GM12878 (cell line): ENCODE data around the gene FSTL4. TPM values are rescaled to one million over a fixed set of nuclear protein-coding genes. Genes with fewer than 3 reads are reported as not detected.

Source experiments
- ATAC-seq: fragments of 200-7000 bp; cut with Tn5 transposase; 3 replicates; pipeline ENCODE4 v1.9.1; 2020; ENCODE audit warnings: mild to moderate bottlenecking, moderate library complexity
- BruUV-seq: library from RNA; stranded (reverse); fragments of 400-500 nt; replicated peaks from 2 replicates; lab custom pipeline; 2021; lab: Mats Ljungman, UMichigan
- CTCF ChIA-PET: fragments of 300-600 bp; sonication (Branson Sonifier 250); formaldehyde crosslinking; extraction: SDS; loops from one replicate; lab custom pipeline; 2021; ENCODE audit warnings: inconsistent platforms; lab: Yijun Ruan, JAX
- POLR2A ChIA-PET: fragments of 350-600 bp; formaldehyde crosslinking; extraction: SDS; loops from one replicate; lab custom pipeline; 2021; ENCODE audit warnings: inconsistent platforms; lab: Charles Lee
- RAD21 ChIA-PET: fragments of 300-600 bp; sonication (Branson Sonifier 250); formaldehyde crosslinking; loops from one replicate; lab custom pipeline; 2023; ENCODE audit warnings: antibody characterized with exemption; ENCODE audit not compliant: unreplicated experiment; lab: Charles Lee
- SMC1A ChIA-PET: fragments of 300-600 bp; sonication (Branson Sonifier 250); formaldehyde crosslinking; loops from one replicate; lab custom pipeline; 2023; ENCODE audit not compliant: unreplicated experiment, uncharacterized antibody; lab: Charles Lee
- DNase-seq: peaks from one replicate; pipeline ENCODE4 v3.0.0-alpha.2; 2011; ENCODE audit warnings: low read depth, low spot score
- FAIRE-seq: peaks from 3 replicates; lab custom pipeline; 2011; peaks lifted over from hg19 to GRCh38; lab: Jason Lieb, UNC
- H2AFZ ChIP-seq: 2 replicates; pipeline ENCODE4 v1.6.0; 2011; ENCODE audit warnings: low read depth, low read length, control low read depth; ENCODE audit not compliant: control insufficient read depth
- H3K27ac ChIP-seq: 2 replicates; pipeline ENCODE4 v1.5.1; 2011; ENCODE audit warnings: control low read depth; ENCODE audit not compliant: control insufficient read depth, insufficient read depth
- H3K27me3 ChIP-seq, 2 experiments: replicated peaks in 1 of 2; 2 replicates each; pipeline versions ENCODE4 v1.6.0 to v1.6.1; 2011; ENCODE audit warnings: low read length in 1 of 2; ENCODE audit not compliant: control insufficient read depth in 2 of 2, insufficient read depth in 2 of 2
- H3K36me3 ChIP-seq, 2 experiments: 2 replicates each; pipeline ENCODE4 v1.5.1; 2011; ENCODE audit warnings: low read length in 1 of 2; ENCODE audit not compliant: control insufficient read depth in 2 of 2, insufficient read depth in 2 of 2
- H3K4me1 ChIP-seq: 2 replicates; pipeline ENCODE4 v1.6.1; 2011; ENCODE audit warnings: mild to moderate bottlenecking, low read length, moderate library complexity, mixed read lengths; ENCODE audit not compliant: control insufficient read depth, insufficient read depth
- H3K4me2 ChIP-seq: 2 replicates; pipeline ENCODE4 v1.6.0; 2011; ENCODE audit warnings: control low read depth; ENCODE audit not compliant: control insufficient read depth, insufficient read depth
- H3K4me3 ChIP-seq: fragments of 200-600 bp; sonication (generic); 2 replicates; pipeline ENCODE4 v1.5.1; 2016
- H3K79me2 ChIP-seq: 2 replicates; pipeline ENCODE4 v1.6.0; 2011; ENCODE audit warnings: low read length; ENCODE audit not compliant: control insufficient read depth, insufficient read depth
- H3K9ac ChIP-seq: 2 replicates; pipeline ENCODE4 v1.8.0; 2011; ENCODE audit warnings: low read length, control low read depth, mixed read lengths; ENCODE audit not compliant: control insufficient read depth, insufficient read depth
- H3K9me3 ChIP-seq: replicated peaks from 3 replicates; pipeline ENCODE4 v1.5.1; 2011; ENCODE audit warnings: mild to moderate bottlenecking, low read length; ENCODE audit not compliant: control insufficient read depth, insufficient read depth
- H4K20me1 ChIP-seq: 2 replicates; pipeline ENCODE4 v1.6.0; 2011; ENCODE audit not compliant: control insufficient read depth, insufficient read depth
- FOXM1 ChIP-seq: IDR thresholded peaks from 2 replicates; pipeline ENCODE4 v1.6.1; 2012; ENCODE audit warnings: low read depth, mild to moderate bottlenecking, inconsistent platforms, low read length, moderate library complexity
- IKZF2 ChIP-seq, 2 experiments: fragments of 450-650 bp; IDR thresholded peaks; 2 replicates each; pipeline ENCODE4 v1.6.1; 2017; ENCODE audit warnings: mild to moderate bottlenecking in 2 of 2, moderate library complexity in 2 of 2
- MXI1 ChIP-seq: fragments of 150-350 bp; IDR thresholded peaks from 2 replicates; pipeline ENCODE4 v1.6.1; 2011; ENCODE audit warnings: low read depth, mild to moderate bottlenecking, inconsistent platforms, low read length, improper control_type of control experiment
- NBN ChIP-seq: fragments of 450-650 bp; IDR thresholded peaks from 2 replicates; pipeline ENCODE4 v1.6.1; 2016
- NFYA ChIP-seq: IDR thresholded peaks from 2 replicates; pipeline ENCODE4 v1.6.1; 2011; ENCODE audit warnings: low read depth, mild to moderate bottlenecking, low read length, improper control_type of control experiment, borderline replicate concordance
- NR2F1 ChIP-seq: fragments of 450-650 bp; conservative IDR thresholded peaks from 2 replicates; pipeline ENCODE4 v1.6.1; 2017; ENCODE audit warnings: mild to moderate bottlenecking
- RBBP5 ChIP-seq: fragments of 200-600 bp; sonication (generic); conservative IDR thresholded peaks from 2 replicates; pipeline ENCODE4 v1.6.1; 2016
- RCOR1 ChIP-seq: conservative IDR thresholded peaks from 2 replicates; pipeline ENCODE4 v1.6.1; 2012; ENCODE audit warnings: low read depth, low read length, improper control_type of control experiment
- SPI1 ChIP-seq: IDR thresholded peaks from 2 replicates; pipeline ENCODE4 v1.6.1; 2011; ENCODE audit warnings: low read depth, mild to moderate bottlenecking, low read length, moderate library complexity, borderline replicate concordance; ENCODE audit not compliant: insufficient read depth
- SUZ12 ChIP-seq: fragments of 200-600 bp; sonication (generic); IDR thresholded peaks from one replicate; pipeline ENCODE4 v1.6.1; 2018; ENCODE audit warnings: antibody characterized with exemption, mild to moderate bottlenecking; ENCODE audit not compliant: unreplicated experiment
- TBL1XR1 ChIP-seq: IDR thresholded peaks from 2 replicates; pipeline ENCODE4 v1.6.1; 2012; ENCODE audit warnings: low read depth, low read length, improper control_type of control experiment
- TCF7 ChIP-seq: IDR thresholded peaks from 2 replicates; pipeline ENCODE4 v1.6.1; 2014; ENCODE audit warnings: antibody characterized with exemption, borderline replicate concordance
- WRNIP1 ChIP-seq: IDR thresholded peaks from 2 replicates; pipeline ENCODE4 v1.6.1; 2011; ENCODE audit warnings: low read depth, low read length, improper control_type of control experiment, borderline replicate concordance
- ZNF24 ChIP-seq: fragments of 450-650 bp; IDR thresholded peaks from 2 replicates; pipeline ENCODE4 v1.6.1; 2017; ENCODE audit warnings: antibody characterized with exemption, mild to moderate bottlenecking
- WGBS: methylation state at CpG from one replicate; pipeline ENCODE4 v1.1.6; 2016; ENCODE audit warnings: low lambda C conversion rate; ENCODE audit not compliant: insufficient replicate concordance, insufficient coverage; ENCODE audit errors: missing lambda C conversion rate; 5-methylcytosine and 5-hydroxymethylcytosine counted together
- in situ Hi-C: fragments of 300-500 bp; cut with MboI; formaldehyde crosslinking; loops from 9 replicates; pipeline ENCODE4 v1.14.3; 2018; ENCODE audit warnings: mixed read lengths
- intact Hi-C: fragments of 100-400 bp; cut with micrococcal nuclease; formaldehyde crosslinking; loops from one replicate; pipeline ENCODE4 v1.14.2; 2022; ENCODE audit not compliant: unreplicated experiment
- polyA plus RNA-seq, 11 experiments: library from polyadenylated mRNA; depleted of rRNA in 4 of 11; unstranded in 6 of 11; stranded (reverse) in 5 of 11; fragments of >200 nt; fragmentation: Nextera tagmentation in 4 of 11; fragmentation: Illumina TruSeq in 1 of 11; extraction: Ambion mirVana in 4 of 11; extraction: Trizol in 1 of 11; gene quantifications; 1 replicate in 1 of 11; 2 replicates in 10 of 11; pipeline versions ENCODE4 v1.2.1 to v1.2.3, GENCODE V29; 2011 to 2016; ENCODE audit warnings: inconsistent platforms in 2 of 11, missing spikeins in 2 of 11, low read depth in 1 of 11
- total RNA-seq, 4 experiments: library from RNA; depleted of rRNA in 3 of 4; stranded (reverse); fragments of >200 nt in 3 of 4; fragmentation: Illumina TruSeq in 1 of 4; extraction: Trizol in 1 of 4; gene quantifications; 2 replicates each; pipeline versions ENCODE4 v1.2.1 to v1.2.3, GENCODE V29; 2013 to 2021
- TF ChIP-seq, protein P1 (sequence below): IDR thresholded peaks from 2 replicates; pipeline ENCODE4 v1.6.1; 2012; ENCODE audit warnings: low read depth, low read length, improper control_type of control experiment
- TF ChIP-seq, protein P2 (sequence below): IDR thresholded peaks from 2 replicates; pipeline ENCODE4 v1.6.1; 2012; ENCODE audit warnings: low read depth, low read length, improper control_type of control experiment

Gene FSTL4
- total and polyA plus RNA-seq, 10 of the 15 experiments (the other 5 are each of a cell fraction or from before 2014, with no cell fraction given) = 0.01 to 0.79 (median 0.21) TPM; not detected in 6

DNA sequence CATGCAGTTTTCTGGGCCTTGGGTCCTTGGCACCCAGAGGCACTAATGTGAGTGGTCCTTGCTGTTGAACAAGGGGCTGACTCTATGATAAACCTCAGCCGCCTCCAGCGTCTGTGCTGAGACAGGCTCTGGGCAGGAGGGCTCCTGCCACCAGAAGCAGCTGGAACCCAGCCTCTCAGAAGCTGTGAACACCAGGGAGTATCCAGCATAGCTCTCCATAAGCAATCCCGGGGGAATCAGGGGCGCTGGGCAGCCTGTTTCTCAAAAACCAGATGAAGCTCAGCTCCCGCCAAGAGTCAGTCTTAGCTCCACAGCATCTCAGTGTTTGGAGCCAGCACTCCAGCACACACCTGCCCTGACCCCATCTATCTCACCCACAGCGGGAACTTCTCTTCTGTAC, 390.3 kb downstream of the FSTL4 start:
- ChIA-PET SMC1A (interaction anchor here (0.7 to 1.2 kb wide), 2 partner anchors 12 to 21 kb away, joined by 3 read pairs; no protein-coding TSS in a partner anchor), RAD21 (no interaction called here), CTCF (interaction anchor here (0.6 kb wide), 1 partner anchor 696 kb away, joined by 3 read pairs; no protein-coding TSS in a partner anchor), POLR2A (interaction anchor here (0.5 kb wide), 1 partner anchor 729 kb away, joined by 4 read pairs; no protein-coding TSS in a partner anchor)
- no peak overlapping the region for H3K9ac ChIP-seq
- no peaks in the 10 kb centered on the region for H3K27me3 ChIP-seq
- H3K79me2 ChIP-seq = no peaks in the 10 kb centered on the region
- ATAC-seq (no peak), DNase-seq (no peak), FAIRE-seq (no peak)
- H3K9me3 ChIP-seq = no peaks in the 10 kb centered on the region
- H4K20me1 ChIP-seq = no peaks in the 10 kb centered on the region; the same call in 1 of the 2 replicates
- no peak overlapping the region for H3K27ac ChIP-seq
- no peak overlapping the region for H2AFZ ChIP-seq
- H3K4me2 ChIP-seq = no peak overlapping the region
- BruUV-seq = no TSS peak
- WGBS = 85% methylated on average over 6 of the region's 6 CpGs
- no peaks in the 10 kb centered on the region for H3K36me3 ChIP-seq
- intact Hi-C loops (no loop called here), in situ Hi-C loops (no loop called here)
- H3K4me3 ChIP-seq = no peak overlapping the region
- H3K4me1 ChIP-seq = no peaks in the 10 kb centered on the region
- TF ChIP-seq, protein P1, sequence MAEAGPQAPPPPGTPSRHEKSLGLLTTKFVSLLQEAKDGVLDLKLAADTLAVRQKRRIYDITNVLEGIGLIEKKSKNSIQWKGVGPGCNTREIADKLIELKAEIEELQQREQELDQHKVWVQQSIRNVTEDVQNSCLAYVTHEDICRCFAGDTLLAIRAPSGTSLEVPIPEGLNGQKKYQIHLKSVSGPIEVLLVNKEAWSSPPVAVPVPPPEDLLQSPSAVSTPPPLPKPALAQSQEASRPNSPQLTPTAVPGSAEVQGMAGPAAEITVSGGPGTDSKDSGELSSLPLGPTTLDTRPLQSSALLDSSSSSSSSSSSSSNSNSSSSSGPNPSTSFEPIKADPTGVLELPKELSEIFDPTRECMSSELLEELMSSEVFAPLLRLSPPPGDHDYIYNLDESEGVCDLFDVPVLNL = no peak
- no peak for TF ChIP-seq RBBP5
- TF ChIP-seq, protein P2, sequence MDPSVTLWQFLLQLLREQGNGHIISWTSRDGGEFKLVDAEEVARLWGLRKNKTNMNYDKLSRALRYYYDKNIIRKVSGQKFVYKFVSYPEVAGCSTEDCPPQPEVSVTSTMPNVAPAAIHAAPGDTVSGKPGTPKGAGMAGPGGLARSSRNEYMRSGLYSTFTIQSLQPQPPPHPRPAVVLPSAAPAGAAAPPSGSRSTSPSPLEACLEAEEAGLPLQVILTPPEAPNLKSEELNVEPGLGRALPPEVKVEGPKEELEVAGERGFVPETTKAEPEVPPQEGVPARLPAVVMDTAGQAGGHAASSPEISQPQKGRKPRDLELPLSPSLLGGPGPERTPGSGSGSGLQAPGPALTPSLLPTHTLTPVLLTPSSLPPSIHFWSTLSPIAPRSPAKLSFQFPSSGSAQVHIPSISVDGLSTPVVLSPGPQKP = no peak
- no peak for TF ChIP-seq WRNIP1
- TF ChIP-seq RCOR1 = no peak
- no peak for TF ChIP-seq SPI1
- no peak for TF ChIP-seq NBN
- TF ChIP-seq TBL1XR1 = no peak
- no peak for TF ChIP-seq FOXM1
- no peak for TF ChIP-seq NR2F1
- no peak for TF ChIP-seq SUZ12
- no peak for TF ChIP-seq MXI1
- no peak for TF ChIP-seq TCF7
- TF ChIP-seq NFYA = no peak
- no peak for TF ChIP-seq IKZF2 (IDR thresholded peaks at IDR 0.05)
- no peak for TF ChIP-seq ZNF24
